ENCODE results near the gene MYBPC2. TPM values are rescaled to one million over a fixed set of nuclear protein-coding genes. Genes with fewer than 3 reads are reported as not detected.

The MYBPC2 gene
- total RNA-seq, 2 experiments from 2014 or later: 0.04 TPM; not detected in 1

- ChIA-PET CTCF (no interaction called here), POLR2A (no interaction called here)
Observed at GRCh38 chr19:50490411-50490811, 57.7 kb downstream of the MYBPC2 start.

- ChIA-PET CTCF (no interaction called here), POLR2A (no interaction called here)
Observed at GRCh38 chr19:50490991-50491472, 58.3 kb downstream of the MYBPC2 start.

- POLR2A ChIA-PET: no interaction called here
Observed at GRCh38 chr19:50492303-50493052, 59.8 kb downstream of the MYBPC2 start.

GRCh38 chr19:50493171-50493570, 60.5 kb downstream of the MYBPC2 start:
- ChIA-PET POLR2A (no interaction called here), CTCF (no interaction called here)

More at GRCh38 chr19:50492303-50493052, 59.8 kb downstream of the MYBPC2 start:
- CTCF ChIA-PET: no interaction called here

- CTCF ChIA-PET: interaction anchor here (0.7 kb wide), 1 partner anchor 193 kb away, joined by 3 read pairs; no protein-coding TSS in a partner anchor
- POLR2A ChIA-PET: interaction anchor here (0.6 kb wide), 1 partner anchor 201 kb away, joined by 8 read pairs; no protein-coding TSS in a partner anchor
Observed at GRCh38 chr19:50494186-50495019, 61.7 kb downstream of the MYBPC2 start.

- CTCF ChIA-PET: no interaction called here
- POLR2A ChIA-PET: no interaction called here
Observed at GRCh38 chr19:50495020-50495531, 62.4 kb downstream of the MYBPC2 start.

- CTCF ChIA-PET: interaction anchor here (0.6 to 0.7 kb wide), 2 partner anchors 91 to 168 kb away, joined by 3 read pairs; no protein-coding TSS in a partner anchor
- POLR2A ChIA-PET: no interaction called here
Observed at GRCh38 chr19:50496189-50497021, 63.7 kb downstream of the MYBPC2 start.

- ChIA-PET CTCF (no interaction called here), POLR2A (no interaction called here)
Observed at GRCh38 chr19:50497022-50497405, 64.3 kb downstream of the MYBPC2 start.

- ChIA-PET POLR2A (no interaction called here), CTCF (no interaction called here)
Observed at GRCh38 chr19:50498219-50499056, 65.7 kb downstream of the MYBPC2 start.

GRCh38 chr19:50500060-50500752, 67.5 kb downstream of the MYBPC2 start:
- ChIA-PET POLR2A (no interaction called here), CTCF (no interaction called here)

GRCh38 chr19:50500753-50501151, 68.1 kb downstream of the MYBPC2 start:
- ChIA-PET CTCF (no interaction called here), POLR2A (no interaction called here)

- POLR2A ChIA-PET: no interaction called here
- CTCF ChIA-PET: no interaction called here
Observed at GRCh38 chr19:50501186-50501567, 68.5 kb downstream of the MYBPC2 start.

GRCh38 chr19:50501568-50502475, 69.1 kb downstream of the MYBPC2 start:
- ChIA-PET POLR2A (no interaction called here), CTCF (no interaction called here)

- ChIA-PET POLR2A (no interaction called here), CTCF (no interaction called here)
Observed at GRCh38 chr19:50505856-50506611, 73.3 kb downstream of the MYBPC2 start.

GRCh38 chr19:50506700-50507099, 74.0 kb downstream of the MYBPC2 start:
- CTCF ChIA-PET: no interaction called here
- POLR2A ChIA-PET: no interaction called here

GRCh38 chr19:50507376-50507775, 74.7 kb downstream of the MYBPC2 start:
- POLR2A ChIA-PET: no interaction called here
- CTCF ChIA-PET: no interaction called here

GRCh38 chr19:50508843-50509190, 76.1 kb downstream of the MYBPC2 start:
- CTCF ChIA-PET: no interaction called here
- POLR2A ChIA-PET: interaction anchor here (0.5 kb wide), 1 partner anchor 1013 kb away, joined by 3 read pairs; no protein-coding TSS in a partner anchor

Data from activated CD8-positive, alpha-beta memory T cell treated with anti-CD3 and anti-CD28 coated beads for 36 hours (primary cell).